WTC11 (cell line): ENCODE measurements around the gene ROMO1.

Experiments
- ARID4B ChIP-seq: sonication (generic); formaldehyde crosslinking; IDR thresholded peaks from 2 replicates; pipeline ENCODE4 v1.8.0; 2023; ENCODE audit warnings: missing genetic modification reagents, mild to moderate bottlenecking, borderline replicate concordance
- CBFB ChIP-seq: sonication (generic); formaldehyde crosslinking; IDR thresholded peaks from 2 replicates; pipeline ENCODE4 v1.8.1; 2022; ENCODE audit warnings: mild to moderate bottlenecking, low read depth, missing genetic modification reagents
- CDX4 ChIP-seq: fragments of 250-450 bp; sonication (Bioruptor Pico); IDR thresholded peaks from 2 replicates; pipeline ENCODE4 v1.9.0; 2021; ENCODE audit warnings: moderate library complexity, mild to moderate bottlenecking, inconsistent platforms, borderline replicate concordance
- CTCF ChIP-seq: fragments of 200-600 bp; IDR thresholded peaks from 2 replicates; pipeline ENCODE4 v1.8.0; 2022; ENCODE audit warnings: antibody characterized with exemption
- ELF4 ChIP-seq: sonication (generic); formaldehyde crosslinking; IDR thresholded peaks from 2 replicates; pipeline ENCODE4 v1.8.1; 2022; ENCODE audit warnings: low read depth, mild to moderate bottlenecking, moderate library complexity, missing genetic modification reagents
- IRF1 ChIP-seq: sonication (generic); formaldehyde crosslinking; IDR thresholded peaks from 2 replicates; pipeline ENCODE4 v1.8.0; 2023; ENCODE audit warnings: missing genetic modification reagents
- TCF7 ChIP-seq: sonication (generic); formaldehyde crosslinking; IDR thresholded peaks from 2 replicates; pipeline ENCODE4 v1.8.0; 2022; ENCODE audit warnings: mild to moderate bottlenecking, low read depth, missing genetic modification reagents, moderate library complexity
- TEAD4 ChIP-seq: sonication (generic); formaldehyde crosslinking; IDR thresholded peaks from 2 replicates; pipeline ENCODE4 v1.8.0; 2022; ENCODE audit warnings: mild to moderate bottlenecking, missing genetic modification reagents
- ZNF263 ChIP-seq: sonication (generic); formaldehyde crosslinking; IDR thresholded peaks from 2 replicates; pipeline ENCODE4 v1.8.1; 2022; ENCODE audit warnings: low read depth, mild to moderate bottlenecking, moderate library complexity, missing genetic modification reagents
- ZNF512 ChIP-seq: sonication (generic); formaldehyde crosslinking; IDR thresholded peaks from 2 replicates; pipeline ENCODE4 v1.8.1; 2022; ENCODE audit warnings: missing genetic modification reagents, borderline replicate concordance

GRCh38 chr20:35714127-35714526 lies 14.9 kb downstream of the ROMO1 start:
- no peak for TF ChIP-seq CDX4 (CRISPR knock-in tag)
- TF ChIP-seq CTCF: no peak
- TF ChIP-seq ZNF263: no peak
- no peak for TF ChIP-seq TEAD4
- TF ChIP-seq CBFB (CRISPR knock-in tag): no peak
- no peak for TF ChIP-seq ARID4B (CRISPR knock-in tag)
- TF ChIP-seq IRF1 (CRISPR knock-in tag): no peak
- no peak for TF ChIP-seq ELF4 (CRISPR knock-in tag)
- no peak for TF ChIP-seq ZNF512 (CRISPR knock-in tag)
- TF ChIP-seq TCF7 (CRISPR knock-in tag): no peak
